Activated T-cell treated with anti-CD3 and anti-CD28 coated beads for 1 hour (primary cell): ENCODE measurements around the gene SRGAP2B.
"Not testable (repeated sequence)": the region's sequence is repeated elsewhere in the genome, so short reads cannot be mapped to it uniquely, and the experiment has no call there.

ENCODE experiments used
- DNase-seq: peaks from one replicate; pipeline ENCODE4 v3.0.0-alpha.2; 2020; ENCODE audit warnings: low read depth

The SRGAP2B gene

DNA sequence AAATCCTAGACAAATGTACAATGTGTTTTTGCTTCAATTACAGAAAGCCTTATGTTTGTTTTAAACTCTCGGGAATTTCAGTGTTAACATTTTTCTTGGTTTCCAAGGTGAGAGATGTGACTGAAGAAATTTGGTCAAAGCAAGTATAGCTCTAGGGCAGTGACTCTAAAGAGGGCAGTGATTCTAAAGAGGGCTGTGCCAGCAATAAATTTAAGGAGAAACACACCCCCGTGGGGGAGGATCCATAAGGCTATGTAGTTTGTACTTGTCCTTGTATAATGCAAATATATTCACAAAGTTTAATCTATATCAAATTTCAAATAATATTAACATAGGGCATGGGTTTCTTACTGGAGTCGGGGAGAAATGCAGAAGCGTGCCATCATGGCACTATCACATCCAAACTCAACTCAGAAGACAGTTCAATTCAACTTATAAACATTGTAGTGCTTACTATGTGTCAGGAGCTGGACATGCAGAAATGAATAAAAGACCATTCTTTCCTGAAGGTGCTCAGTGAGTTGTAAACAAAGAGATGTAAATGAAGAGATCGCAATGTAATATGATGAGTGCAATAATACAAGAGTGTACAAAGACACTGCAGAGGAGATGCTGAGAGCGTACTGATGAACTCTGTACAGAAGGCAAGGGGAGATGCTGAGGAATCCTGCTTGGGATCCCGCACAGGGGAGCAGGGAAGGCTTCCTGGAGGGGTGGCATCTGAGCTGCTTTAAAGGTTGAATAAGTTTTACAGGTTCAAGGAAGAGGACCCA, 12.5 kb downstream of the SRGAP2B start:
- DNase-seq, result not testable (repeated sequence)

DNA sequence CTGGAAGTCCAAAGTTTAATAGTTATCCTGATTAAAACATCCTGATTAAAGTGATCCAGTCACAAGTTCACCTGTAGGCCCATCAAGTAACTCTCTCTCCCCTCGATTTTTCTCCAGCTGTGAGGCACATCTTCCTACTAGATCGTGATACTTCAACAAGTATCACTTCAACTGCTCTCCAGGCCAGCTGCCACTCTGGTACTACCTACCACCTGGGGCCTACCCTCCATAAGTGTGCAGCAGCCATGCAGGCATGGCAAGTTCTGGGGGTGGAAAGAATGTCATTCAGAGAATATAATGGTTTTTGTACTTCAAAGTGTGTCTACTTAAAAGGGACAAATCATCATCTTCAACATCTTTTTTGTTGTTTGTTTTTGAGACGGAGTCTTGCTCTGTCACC, 14.9 kb downstream of the SRGAP2B start:
- not testable (repeated sequence) for DNase-seq

DNA sequence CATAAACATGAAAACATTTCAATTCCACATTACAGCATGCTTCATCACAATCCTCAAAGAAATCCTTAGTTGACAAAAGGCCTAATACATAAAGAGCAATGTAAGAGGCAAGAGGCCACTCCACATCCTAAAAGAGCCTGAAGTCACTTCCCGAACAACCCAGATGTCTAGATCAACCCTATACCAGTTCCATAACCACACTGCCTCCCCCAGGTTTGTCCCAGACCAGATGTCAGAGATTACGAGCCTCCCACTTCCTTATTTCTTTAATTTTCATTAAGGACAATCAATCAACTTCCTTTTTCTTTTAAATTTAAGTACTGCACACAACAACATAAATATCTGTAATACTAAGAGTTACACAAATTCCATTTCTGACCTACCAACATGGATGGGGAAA, 15.4 kb downstream of the SRGAP2B start:
- DNase-seq, result not testable (repeated sequence)

DNA sequence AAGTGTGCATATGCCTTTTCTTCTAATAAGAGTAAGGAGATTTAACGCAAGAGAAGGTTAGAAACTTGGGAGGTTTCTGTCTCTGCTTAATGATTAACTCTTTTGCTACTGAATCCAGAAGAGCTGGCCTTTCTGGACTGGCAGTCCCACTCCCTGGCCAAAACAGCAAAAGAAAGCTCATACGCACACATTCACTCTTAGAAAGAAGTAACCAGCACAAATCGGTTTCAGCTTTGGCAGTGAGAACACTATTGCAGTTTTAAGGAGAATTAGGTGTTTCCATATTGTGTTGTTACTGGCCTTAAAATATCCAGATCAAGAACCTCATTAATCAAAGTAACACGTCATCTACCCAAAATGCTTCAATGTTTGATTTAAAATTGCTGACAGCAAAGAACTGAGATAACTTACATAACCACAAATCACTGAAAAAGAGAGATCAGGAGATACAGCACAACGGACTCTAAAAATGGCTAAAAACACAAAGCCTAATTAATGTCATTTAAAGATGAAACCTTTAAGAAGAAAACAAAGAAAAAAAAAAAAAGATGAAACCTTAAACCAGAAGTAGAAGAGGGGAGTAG, 16.2 kb downstream of the SRGAP2B start:
- not testable (repeated sequence) for DNase-seq

DNA sequence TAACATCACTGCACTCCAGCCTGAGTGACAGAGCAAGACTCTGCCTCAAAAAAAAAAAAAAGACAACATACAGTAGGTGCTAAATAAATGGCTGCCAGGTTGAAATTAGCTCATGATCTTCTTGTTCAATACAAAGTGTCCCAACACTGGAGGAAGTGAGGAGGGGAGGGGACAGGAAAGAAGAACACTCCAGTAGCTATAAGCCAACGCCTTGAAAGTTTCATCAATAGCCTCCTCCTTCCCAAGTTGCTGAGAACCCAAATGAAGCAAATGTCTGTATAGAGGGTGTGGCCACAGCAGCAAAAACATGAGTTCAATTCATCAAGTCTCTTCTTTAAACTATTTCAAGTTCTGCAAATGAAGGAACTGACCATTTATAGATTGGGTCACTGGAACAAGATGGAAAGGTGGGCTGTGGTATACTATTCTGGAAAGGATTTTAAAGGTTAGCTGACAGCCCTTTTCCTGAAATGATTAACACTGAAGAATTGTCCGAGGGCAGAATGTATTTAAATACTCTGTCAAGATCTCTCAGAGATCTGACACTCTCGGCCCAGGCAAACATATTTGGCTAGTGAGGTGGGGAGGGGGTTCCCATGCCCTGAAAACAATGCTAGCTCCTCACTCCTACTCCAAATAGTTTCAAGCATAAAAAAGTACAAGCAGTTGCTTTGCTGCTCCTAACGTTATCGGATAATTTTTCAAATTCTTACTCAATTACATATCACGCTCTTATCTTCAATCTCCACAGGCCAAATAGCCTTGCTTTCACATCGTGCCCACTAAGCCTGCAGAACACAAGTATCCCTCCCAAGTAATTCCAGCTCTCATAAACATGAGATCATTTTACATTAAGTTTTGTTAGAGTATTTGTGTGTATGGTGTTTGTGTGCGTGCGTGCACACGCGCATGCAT, 17.0 kb downstream of the SRGAP2B start:
- not testable (repeated sequence) for DNase-seq

DNA sequence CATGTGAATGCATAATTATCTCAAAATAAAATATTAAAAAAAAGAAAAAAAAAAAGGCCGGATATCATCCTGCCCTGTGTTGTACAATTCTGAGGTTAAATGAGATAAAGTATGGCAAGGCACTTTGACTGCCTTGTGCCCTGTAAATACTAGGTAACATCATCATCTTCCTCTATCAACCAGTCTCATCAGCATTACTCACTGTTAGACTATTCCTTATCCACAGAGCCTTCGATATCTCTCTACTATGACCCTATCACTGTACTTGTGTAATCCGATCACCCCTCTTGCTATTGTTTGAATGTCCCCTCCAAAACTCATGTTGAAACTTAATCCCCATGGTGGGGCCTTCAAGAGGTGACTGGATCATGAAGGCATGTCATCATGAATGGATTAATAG, 18.3 kb downstream of the SRGAP2B start:
- DNase-seq, result not testable (repeated sequence)

DNA sequence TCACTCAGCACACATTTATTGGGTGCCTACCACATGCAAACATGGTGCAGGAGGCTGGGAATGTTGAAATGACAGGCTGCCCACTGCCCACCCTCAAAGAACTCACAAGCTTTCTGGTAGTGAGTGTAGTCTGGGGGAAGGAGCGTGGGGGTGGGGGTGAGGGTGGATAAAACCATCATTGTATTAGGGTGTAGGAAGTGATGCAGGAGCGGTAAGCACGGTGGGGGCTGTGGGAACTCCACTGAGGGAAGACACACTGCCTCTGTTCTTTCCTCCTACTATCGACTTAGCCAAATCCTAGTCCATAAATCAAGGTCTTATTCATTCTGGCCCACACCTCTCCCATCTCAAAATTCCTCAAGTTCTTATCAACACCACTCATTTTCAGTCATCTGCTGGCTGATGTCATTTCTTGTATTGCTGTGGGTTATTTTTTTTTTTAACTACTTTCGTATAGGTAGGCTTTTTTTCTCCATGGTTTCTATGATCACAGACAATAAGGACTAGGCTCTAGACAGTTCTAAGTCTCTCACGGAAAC, 21.0 kb downstream of the SRGAP2B start:
- DNase-seq, result not testable (repeated sequence)

DNA sequence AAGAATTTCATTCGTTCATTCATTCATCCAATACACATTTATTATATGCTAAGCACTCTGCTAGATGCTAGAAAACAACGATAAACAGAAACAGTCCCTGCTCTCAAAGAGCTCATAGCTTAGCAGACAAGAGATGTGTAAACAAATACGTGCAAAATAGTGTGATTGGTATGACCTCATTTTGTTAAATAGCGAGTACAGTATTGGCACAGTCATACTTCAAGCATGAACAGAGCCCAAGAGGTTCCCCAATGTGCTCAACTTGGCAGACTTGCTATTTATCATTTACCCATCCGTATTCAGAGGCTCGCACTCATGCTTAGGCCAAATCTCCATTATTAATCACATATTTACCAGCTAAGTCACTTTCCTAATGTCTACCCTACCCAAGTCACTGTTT, 23.6 kb downstream of the SRGAP2B start:
- DNase-seq, result not testable (repeated sequence)

DNA sequence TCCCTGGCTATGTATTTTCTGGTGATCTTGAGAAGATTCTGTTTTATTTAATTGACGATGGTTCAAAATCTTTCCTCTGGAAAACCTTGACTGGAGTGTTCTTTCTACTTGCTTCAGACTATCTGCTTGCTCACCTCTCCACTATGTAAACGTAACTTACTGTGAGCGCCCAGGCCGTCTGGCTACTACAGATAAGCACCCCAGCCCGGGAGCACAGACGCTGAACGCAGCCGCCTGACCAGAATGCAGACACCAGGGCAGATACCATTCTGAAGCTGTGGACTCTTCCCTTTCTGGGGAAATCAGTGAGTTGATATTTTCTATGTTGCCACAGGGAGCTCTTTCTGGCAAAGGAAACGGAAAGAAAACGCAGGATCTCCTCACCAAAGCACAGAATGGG, 28.6 kb downstream of the SRGAP2B start:
- not testable (repeated sequence) for DNase-seq

DNA sequence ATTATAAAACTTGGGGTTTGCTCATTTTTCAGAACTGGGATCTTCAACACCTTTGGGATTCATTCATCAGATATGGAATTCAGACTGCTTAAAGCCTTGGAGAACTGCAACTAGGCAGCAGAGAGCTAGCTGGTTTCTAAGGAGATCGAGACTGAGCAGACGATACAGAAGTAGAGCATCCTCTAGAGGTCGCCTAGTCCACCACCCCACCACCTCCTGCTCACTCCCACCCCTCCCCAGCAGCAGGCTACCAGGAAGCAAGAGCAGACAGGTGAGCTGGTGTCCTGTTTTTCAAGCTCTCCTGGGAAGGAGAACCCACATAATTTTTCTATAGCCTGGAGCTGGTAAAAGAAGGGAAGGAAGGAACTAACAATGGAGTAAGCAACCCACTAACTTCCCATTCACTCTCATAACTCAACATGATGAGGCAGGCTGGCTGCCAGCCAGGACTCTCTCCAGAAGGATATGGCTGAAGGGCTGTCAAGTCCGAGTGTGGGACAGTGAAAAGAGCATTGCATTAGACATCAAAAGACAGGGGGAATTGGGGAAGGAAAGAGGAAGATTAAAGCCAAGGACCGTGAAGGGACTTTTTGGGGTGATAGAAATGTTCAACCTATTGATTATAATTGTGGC, 29.8 kb downstream of the SRGAP2B start:
- DNase-seq, result not testable (repeated sequence)

DNA sequence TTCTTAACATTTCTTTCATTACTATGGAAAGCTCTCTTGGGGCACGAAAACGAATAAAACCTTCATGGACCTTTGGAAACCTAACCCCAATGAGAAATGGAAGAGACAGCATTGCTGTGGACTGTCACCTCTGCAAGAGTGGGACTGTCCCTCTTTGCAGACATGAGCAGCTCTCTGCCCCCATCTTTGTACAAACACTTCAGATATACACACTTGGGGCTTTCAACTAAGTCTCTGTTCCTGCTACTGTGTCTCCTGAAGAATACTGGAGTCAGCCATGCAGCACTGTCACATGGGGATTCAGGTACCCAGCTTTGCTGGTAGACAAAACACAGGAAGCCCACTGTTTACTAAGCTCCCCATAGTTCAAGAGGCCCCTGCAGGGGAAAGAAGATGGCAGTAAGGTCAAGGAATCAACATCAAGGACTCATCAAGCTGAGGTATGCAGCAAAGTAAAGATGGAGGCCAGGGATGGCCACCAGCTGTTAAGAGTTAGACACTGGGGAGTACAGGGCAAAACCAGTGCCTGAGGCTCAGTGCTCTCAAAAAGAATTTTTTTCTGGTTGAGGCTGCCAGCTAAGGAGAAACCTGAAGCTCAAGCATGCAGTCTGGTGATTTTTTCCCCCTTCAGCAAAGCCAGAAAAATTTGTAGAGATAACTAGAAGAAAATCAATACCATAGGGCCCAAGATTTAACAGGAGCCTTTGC, 31.0 kb downstream of the SRGAP2B start:
- DNase-seq, result not testable (repeated sequence)

DNA sequence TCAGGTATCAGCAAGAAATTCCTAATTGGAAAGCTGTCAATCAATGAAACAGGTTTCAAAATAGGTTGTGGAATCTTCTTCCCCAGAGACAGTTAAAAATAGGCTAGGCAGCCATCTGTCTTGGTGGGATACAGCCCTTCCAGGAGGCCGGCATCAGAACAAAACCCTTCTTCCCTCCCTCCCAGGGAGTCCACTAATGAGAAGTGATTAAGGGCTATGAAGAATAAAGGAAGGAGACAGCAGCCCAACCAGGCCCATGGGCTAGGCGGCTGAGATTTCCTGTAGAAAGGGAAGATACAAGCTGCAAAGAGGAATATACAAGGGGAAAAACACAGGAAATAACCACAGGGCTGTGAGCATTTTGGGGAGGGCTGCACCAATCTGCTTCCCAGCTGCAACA, 31.8 kb downstream of the SRGAP2B start:
- DNase-seq, result not testable (repeated sequence)

DNA sequence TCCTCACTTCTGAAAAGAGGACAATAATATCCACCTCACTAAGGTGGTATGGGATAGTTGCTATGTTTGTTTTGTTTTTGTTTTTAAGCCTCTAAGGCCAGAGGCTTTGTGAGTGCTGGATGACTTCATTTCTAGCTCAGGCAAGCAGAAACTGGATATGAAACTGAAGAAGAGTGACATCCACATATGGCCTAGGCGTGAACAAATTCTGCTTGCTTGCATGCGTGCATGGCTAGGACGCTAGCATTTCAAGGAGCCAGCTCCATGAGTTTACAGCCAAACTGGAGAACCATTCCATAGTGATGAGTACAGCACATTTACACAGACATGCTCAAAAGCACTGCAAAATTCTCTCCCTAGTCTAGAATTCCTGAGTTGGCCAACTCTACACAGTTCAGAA, 36.9 kb downstream of the SRGAP2B start:
- DNase-seq, result not testable (repeated sequence)

DNA sequence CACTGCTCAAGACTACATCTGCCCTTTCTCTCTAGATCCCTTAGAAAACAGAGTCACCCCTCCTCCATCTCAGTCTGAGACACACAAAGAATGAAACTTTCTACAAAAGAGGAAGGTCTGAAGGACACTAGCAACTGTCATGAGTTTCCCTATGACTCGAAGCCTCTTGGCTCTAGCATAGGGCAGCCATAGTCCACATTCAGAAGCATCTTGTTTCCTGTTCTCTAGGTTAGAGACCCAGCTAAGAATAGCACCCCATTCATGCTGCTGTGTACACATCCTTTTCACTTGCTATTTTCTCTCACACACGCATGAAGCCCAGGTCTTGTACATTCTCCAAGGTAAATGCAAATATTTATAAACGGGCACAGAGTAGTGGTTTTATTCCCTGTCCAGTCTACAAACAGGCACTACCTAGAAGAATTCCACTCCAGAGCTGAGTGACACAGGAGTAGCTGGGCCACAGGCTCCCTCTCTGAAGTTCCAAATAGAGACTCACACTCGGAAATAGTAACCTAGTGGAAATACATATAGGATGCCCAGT, 39.8 kb downstream of the SRGAP2B start:
- not testable (repeated sequence) for DNase-seq

DNA sequence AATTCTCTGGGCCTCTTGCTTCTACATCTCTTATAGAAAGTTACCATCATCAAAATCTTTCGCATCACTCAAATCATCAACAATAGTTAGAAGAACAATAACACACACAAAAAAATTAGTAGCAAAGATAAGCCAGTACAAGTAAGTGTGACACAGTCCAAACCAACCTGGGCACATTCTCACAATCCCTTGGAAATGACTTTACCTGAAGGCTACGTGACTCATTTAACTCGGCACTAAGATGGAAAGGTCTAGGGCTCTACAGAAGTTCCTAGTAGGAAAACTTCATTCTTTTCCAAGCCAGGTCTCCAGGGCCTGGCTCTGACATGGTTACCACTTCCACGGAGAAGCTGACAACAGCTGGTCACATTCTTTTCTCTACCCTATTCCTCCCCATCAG, 41.7 kb downstream of the SRGAP2B start:
- not testable (repeated sequence) for DNase-seq

DNA sequence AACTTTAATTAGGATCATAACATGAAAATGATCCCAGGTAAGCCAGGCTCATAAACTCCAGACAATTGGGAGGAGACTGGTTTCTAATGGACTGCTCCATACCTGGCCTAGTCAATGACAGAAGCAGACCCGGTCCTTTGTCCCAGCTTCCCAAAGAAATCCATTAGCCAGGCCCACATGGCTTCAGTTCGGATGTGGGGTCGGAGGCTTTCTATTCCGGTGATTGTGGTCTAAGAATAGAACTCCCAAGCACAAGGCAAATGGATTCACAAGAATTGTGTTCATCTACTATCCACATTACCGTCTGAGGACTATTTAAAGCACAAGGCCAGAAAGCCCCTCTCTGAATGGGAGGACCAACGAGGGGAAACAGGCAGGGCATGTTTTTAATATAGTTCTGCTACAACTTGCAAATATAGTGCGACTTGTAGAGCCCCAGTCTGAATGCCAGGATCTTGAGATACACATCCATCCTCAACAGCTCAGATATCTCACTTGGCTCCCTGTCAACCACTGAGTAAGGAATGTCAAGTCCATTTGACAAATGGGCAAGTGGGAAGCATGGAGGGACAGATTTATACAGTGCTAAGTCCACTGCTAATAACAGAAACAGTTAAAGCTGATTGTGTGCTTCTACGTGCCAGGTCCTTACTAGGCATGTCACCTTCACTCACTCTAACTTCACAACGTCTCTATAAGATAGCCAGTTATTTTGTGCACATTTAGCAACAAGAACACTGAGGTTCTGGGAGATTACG, 42.9 kb downstream of the SRGAP2B start:
- DNase-seq, result not testable (repeated sequence)

DNA sequence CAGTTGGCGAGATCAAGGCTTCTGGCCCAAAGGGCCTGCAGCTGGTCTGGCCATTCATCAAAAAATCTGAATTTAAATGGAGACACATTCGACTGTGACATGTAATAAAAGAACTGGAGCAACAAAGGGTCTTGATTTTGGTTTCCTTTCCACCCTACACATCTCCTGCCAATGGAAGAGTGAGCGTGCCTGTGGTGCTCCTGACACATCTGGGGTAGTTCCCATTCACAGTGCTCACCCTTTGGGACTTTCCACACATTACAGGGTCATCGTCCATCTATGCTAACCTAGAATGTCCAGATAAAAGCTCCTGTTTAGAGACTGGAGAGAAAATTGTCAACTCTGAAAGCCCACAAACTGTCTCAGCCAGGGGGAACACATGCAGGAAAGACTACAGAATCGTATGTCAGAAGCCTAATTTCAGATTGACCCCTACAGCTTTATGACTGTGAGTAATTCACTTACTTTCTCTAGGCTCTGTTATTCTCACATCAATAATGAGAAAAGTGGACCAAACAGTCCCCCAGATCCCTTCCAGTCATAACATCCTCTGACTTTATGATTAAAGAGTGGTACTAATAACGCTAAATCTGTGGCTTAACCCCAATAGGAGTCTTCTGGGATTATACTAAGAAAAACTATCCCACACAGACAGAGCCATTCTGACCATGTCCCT, 46.8 kb downstream of the SRGAP2B start:
- not testable (repeated sequence) for DNase-seq

DNA sequence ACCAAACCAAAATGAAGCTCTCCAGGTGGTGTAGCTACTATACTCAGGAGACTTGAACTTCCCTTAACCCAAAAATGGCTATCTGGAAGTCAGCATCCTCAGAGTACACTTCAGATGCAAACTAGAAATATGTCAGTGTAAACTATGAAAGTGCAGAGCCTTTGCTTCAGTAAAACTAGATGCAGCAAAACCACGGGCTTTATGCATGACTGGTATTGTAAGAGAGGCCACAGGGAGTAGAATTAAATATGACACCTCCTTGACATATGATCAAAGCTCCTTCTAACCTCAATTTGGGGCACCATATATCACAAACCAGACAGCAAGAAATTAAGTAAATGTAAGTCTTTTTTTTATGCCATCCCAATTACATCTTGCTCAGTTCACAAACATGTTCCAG, 47.6 kb downstream of the SRGAP2B start:
- DNase-seq, result not testable (repeated sequence)

DNA sequence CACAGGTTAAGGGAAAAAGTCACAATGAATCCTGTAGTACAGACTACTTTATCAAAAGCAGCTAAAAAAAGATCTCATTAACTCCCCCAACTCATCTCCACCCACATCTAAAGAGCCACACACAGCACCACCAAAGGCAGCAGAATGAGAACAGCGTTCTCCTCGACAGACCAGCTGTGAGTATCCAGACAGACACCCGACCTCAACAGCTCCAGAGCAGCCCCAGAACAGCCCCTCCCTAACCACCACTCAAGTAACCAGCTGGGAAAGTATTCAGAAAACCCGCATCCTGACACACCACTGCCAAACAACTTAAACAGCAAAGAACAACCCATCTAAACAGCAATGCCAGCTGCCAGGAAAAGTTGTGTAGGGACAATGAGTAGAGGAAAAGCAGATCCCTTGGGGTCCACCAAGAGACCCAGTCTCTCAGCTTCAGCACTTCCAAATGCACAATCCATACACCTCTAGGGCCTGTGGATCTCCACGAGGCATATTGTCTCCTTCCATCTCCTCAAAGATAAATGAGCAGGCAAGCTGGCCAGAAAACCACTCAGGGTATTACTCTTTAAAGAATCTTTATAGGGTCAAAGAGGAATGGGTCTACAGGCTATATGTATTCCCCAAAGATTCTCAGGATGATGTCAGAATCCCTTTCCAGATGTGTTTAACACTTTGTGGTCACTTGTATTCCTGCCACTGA, 49.4 kb downstream of the SRGAP2B start:
- DNase-seq, result not testable (repeated sequence)
